ENCODE data around the gene LMF1. TPM values are rescaled to one million over a fixed set of nuclear protein-coding genes. Genes with fewer than 3 reads are reported as not detected.

The LMF1 gene
- total RNA-seq, 1 donor from 2014 or later = 8.9 TPM

GRCh38 chr16:985646-986400 lies 15.0 kb upstream of the LMF1 start:
- no peak for DNase-seq (ENCODE audit: low read depth in 2 of 2)

GRCh38 chr16:984736-985636 lies 14.2 kb upstream of the LMF1 start:
- no peak for DNase-seq (ENCODE audit: low read depth in 2 of 2)

DNA sequence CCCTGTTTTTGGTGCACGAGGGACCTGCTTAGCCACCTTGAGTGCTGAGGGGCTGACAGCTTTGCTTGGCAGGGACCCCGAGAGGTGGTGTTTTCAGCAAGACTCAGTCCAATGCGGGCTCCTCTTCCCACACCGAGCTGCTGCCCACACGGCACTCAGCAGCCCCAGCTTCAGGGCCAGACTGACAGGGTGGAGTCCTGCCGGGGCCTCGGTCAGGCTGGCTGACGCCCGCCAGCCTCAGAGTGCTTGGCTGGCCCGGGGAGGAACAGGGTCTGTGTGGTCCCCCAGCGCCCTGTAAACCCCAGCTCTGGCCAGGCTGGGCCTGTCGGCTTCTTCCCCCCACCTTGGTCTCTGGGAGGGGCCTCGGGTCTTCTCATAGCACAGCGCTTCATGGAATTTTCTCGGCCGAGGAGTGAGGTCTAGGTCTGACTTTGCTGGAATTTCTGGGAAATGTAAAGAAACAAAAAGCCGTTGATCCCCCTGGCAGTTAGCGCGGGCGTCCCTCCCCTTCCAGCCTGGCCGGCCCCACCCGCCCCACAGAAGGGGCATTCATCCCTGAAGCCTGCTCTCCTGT lies 13.4 kb upstream of the LMF1 start:
- no peak for DNase-seq (ENCODE audit: low read depth in 2 of 2)

GRCh38 chr16:983044-984030 lies 12.6 kb upstream of the LMF1 start:
- DNase-seq (ENCODE audit: low read depth in 2 of 2) = no peak

DNA sequence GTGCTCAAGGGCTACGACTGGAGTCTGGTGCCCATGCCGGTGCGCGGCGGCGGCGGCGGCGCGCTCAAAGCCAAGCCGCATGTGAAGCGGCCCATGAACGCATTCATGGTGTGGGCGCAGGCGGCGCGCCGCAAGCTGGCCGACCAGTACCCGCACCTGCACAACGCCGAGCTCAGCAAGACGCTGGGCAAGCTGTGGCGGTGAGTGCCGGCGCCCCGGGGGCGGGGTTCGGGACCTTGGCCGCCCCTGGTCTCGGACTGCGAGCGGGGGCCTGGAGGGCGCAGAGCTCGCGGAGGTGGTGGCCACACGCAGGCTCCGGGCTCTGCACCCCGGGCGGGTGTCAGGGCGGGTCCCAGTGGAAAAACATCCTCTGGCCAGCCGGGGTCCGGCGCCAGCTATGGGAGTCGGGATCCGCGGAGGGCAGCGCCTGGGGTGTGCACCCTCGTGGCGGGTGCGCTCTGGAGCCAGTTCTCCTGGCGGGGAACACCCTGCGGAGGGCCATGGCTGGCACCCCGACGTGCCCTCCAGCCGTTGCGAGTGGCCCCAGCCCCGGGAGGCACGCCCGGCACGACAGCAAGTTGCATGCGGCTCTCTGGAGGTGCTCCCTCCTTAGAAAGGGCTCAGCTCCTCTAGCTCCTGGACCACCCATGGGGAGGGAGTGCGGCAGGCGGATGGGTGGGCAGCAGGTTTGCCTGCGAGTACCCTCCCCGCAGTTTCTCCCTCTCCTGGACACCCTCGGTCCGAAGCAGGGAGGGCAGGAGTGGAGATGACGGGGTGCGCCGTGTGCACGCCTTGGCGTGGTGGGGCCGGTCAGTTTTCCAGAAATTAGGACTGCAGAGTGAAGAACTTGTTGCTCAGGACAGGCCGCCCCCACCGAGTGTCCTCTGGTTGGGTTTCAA lies 11.6 kb upstream of the LMF1 start:
- DNase-seq (ENCODE audit: low read depth in 2 of 2) = peak in 1 of 2 donors; percentile 27

DNA sequence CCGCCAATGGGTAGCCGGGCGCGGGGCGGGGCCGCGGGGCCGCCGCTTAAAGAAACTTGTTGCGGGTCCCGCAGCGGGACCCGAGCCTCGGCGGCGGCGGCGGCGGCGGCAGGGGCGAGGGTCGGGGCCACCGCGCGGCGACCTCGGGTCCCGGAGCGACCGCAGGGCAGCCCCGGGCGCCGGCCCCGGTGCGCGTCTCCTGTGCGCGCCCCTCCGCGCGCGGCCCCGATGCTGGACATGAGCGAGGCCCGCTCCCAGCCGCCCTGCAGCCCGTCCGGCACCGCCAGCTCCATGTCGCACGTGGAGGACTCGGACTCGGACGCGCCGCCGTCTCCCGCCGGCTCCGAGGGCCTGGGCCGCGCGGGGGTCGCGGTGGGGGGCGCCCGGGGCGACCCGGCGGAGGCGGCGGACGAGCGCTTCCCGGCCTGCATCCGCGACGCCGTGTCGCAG lies 10.9 kb upstream of the LMF1 start, which contains the start of gene SOX8:
TSS of gene SOX8 (plus strand) at position 76 of the 450 bp plus-strand sequence. CDS start at position 229, 153 bp downstream.
- peak in 1 of 2 donors; percentile 37 for DNase-seq (ENCODE audit: low read depth in 2 of 2)

DNA sequence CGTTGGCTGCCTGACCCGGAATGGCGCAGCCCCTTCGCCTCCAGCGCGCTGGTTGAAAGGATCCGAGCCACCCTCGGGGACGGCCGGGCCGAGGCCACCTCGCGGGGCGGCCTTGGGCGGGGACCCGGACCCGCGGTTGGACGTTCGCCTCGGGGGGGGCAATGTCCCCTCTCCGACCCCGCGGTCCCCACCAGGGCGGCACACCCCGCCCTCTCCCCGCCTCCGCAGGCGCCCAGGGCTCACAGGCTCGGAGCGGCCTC lies 9.7 kb upstream of the LMF1 start:
- no peak for DNase-seq (ENCODE audit: low read depth in 2 of 2)

DNA sequence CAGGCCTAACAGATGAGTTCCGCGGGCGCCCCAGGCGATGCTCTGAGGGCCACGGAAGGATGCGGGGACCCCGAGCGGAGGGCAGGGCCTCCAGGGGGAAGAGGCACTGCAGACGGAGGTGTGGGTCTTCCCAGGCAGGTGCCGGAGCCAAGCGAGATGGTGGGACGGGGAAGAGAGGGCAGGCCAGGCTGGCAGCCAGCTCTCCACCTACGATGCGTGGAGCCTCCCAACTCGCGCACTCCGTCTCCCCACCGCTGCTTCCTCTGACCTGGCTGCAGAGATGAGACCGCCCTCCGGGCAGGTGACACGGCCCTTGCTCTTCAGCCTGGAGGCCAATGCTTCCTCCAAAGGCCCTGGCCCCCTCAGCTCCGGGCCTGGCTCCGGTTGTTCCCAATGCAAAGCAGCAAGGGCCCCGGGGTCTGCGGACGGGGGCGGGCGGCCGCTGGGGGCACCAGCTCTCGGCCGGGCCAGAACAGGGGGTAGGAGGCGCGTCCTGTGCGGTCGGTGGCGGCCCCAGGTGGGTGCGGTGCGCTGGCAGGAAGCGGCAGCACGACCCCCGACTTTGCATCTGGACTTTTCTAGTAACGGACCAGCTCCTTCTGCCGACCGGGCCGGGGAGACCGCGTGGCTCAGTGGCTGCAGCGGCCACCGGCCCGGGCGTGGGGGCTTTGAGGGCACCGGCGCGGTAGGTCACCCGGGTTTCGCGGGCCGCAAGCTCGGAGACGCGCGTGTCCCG lies 9.2 kb upstream of the LMF1 start:
- no peak for DNase-seq (ENCODE audit: low read depth in 2 of 2)

- no peak for DNase-seq (ENCODE audit: low read depth in 2 of 2)
These were observed 8.4 kb upstream of the LMF1 start for GRCh38 chr16:979147-979546.

DNA sequence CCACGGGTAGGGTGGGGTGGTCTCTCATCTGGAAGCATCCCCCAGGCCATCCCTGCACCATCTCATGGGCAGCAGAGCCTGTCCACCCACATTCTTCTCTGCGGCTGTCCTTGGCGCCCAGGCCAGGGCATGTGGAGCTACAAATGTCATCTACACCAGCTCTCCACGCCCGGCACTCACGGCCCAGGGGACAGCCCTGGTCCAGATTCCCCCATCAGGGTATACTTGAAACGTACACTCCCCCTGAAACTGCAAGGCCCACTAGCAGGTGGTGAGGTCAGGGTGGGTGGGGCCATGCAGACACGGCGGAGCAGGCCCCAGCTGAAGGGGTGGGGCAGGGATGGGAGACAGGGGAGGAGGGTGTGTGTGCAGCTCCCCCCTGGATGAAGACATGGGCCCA lies 7.6 kb upstream of the LMF1 start:
- no peak for DNase-seq (ENCODE audit: low read depth in 2 of 2)

- DNase-seq (ENCODE audit: low read depth in 2 of 2) = no peak
These were observed 7.1 kb upstream of the LMF1 start for GRCh38 chr16:977896-978295.

- no peak for DNase-seq (ENCODE audit: low read depth in 2 of 2)
These were observed 6.4 kb upstream of the LMF1 start for GRCh38 chr16:977081-977701.

- no peak for DNase-seq (ENCODE audit: low read depth in 2 of 2)
These were observed 5.7 kb upstream of the LMF1 start for GRCh38 chr16:976389-976931.

DNA sequence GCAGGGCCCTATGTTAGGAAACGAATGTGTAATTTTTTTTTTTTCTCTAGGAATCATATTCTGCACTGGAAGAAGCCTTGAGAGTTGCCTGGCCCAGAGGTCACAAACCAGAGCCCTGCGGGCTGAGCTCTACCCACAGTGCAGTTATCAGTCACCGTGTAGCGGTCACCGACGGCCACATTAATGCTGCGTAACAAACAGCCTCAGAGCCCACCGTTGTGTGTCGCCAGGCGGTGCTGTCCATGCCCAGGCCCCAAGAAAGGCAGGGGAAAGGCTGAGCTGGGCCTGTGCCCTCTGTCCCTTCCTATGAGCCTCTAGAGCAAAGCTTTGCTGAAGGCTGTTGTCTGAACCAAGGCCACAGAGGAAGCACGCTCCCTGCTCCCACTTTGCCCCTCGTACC lies 4.5 kb upstream of the LMF1 start:
- no peak for DNase-seq (ENCODE audit: low read depth in 2 of 2)

- no peak for DNase-seq (ENCODE audit: low read depth in 2 of 2)
These were observed 4.0 kb upstream of the LMF1 start for GRCh38 chr16:974611-975261.

- DNase-seq (ENCODE audit: low read depth in 2 of 2) = no peak
These were observed 3.3 kb upstream of the LMF1 start for GRCh38 chr16:974001-974601.

DNA sequence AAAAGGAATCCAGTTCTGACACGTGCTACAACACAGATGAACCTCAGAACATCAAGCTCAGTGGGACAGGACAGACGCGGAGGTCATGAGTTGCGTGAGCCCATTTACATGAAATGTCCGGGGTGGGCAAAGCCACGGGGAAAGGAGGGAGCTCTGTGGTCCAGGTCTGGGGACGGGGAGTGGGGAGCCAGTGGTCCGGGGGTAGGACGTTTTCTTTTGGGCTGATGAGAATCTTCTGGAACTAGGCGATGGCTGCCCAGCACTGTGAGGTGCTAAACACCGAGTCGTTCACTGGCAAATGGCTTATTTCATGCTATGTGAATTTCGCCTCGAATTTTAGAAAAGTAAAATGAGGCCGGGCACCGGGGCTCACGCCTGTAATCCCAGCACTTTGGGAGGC lies 2.6 kb upstream of the LMF1 start:
- DNase-seq (ENCODE audit: low read depth in 2 of 2) = no peak
